Activated CD8-positive, alpha-beta T cell treated with anti-CD3 and anti-CD28 coated beads for 36 hours (primary cell): ENCODE results near the gene FUBP3. TPM values are rescaled to one million over a fixed set of nuclear protein-coding genes. Genes with fewer than 3 reads are reported as not detected.

Source experiments
- ATAC-seq: fragments of 200-7000 bp; cut with Tn5 transposase; one replicate; pipeline ENCODE4 v1.10.0; 2021; ENCODE audit warnings: mild to moderate bottlenecking, moderate library complexity
- CTCF ChIA-PET: fragments of 350-600 bp; sonication (Branson Sonifier 250); formaldehyde crosslinking; loops from one replicate; lab custom pipeline; 2021; ENCODE audit warnings: antibody characterized with exemption; lab: Charles Lee
- POLR2A ChIA-PET: fragments of 350-600 bp; sonication (Branson Sonifier 250); formaldehyde crosslinking; loops from one replicate; lab custom pipeline; 2021; ENCODE audit warnings: antibody characterized with exemption; lab: Charles Lee
- DNase-seq: peaks from one replicate; pipeline ENCODE4 v3.0.0-alpha.2; 2020
- H3K27ac Mint-ChIP-seq: one replicate; pipeline ENCODE4 v1.8.0; 2021; ENCODE audit warnings: mild to moderate bottlenecking, mixed read lengths
- H3K27me3 Mint-ChIP-seq: one replicate; pipeline ENCODE4 v1.8.0; 2021; ENCODE audit warnings: mixed read lengths
- H3K36me3 Mint-ChIP-seq: one replicate; pipeline ENCODE4 v1.8.0; 2021; ENCODE audit warnings: low read depth, mixed read lengths
- H3K4me1 Mint-ChIP-seq: one replicate; pipeline ENCODE4 v1.8.0; 2021; ENCODE audit warnings: low read depth, mixed read lengths
- H3K4me3 Mint-ChIP-seq: one replicate; pipeline ENCODE4 v1.8.0; 2021; ENCODE audit warnings: mild to moderate bottlenecking, moderate library complexity, mixed read lengths
- H3K9me3 Mint-ChIP-seq: one replicate; pipeline ENCODE4 v1.8.0; 2021; ENCODE audit warnings: mixed read lengths
- intact Hi-C: fragments of 100-400 bp; cut with micrococcal nuclease; formaldehyde crosslinking; loops from one replicate; pipeline ENCODE4 v1.10.0; 2022
- total RNA-seq, 2 experiments: library from RNA; stranded (reverse); gene quantifications; one replicate each; pipeline ENCODE4 v1.2.3, GENCODE V29; 2021
- TF ChIP-seq, protein P1 (sequence below): fragments of 200-600 bp; IDR thresholded peaks from one replicate; pipeline ENCODE4 v1.8.0; 2022; ENCODE audit warnings: antibody characterized with exemption, mild to moderate bottlenecking

Gene FUBP3
- total RNA-seq, 2 experiments from 2014 or later = 32.9 to 42.9 TPM

DNA sequence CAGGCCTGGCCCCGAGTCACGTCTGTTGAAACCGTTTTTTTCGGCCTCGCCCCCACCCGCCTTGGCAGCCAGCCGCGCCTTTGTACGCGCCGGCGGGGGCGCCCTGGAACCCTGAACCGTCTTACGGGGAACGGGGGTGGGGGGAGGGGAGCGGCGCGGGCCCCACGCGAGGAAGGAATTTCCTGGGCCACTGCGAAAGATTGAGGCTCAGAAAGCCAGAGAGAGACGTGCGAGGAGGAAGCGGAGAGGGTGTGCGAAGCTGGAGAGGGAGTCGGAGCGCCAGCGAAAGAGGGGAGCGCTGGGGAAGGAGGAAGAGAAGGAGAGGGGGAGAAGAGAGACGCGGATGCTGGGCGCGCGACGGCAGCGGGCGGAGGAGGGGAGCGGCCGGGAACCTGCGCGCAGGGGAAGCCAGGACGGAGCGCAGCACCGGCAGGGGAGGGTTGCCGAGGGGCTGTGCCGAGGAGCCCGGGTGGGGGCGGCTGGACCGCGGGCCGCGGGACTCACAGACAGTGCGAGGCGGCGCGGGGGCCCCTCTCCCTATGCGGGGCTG, 80.4 kb downstream of the FUBP3 start:
- no peak for DNase-seq
- ATAC-seq = no peak
- CTCF ChIA-PET = interaction anchor here (1.0 kb wide), 1 partner anchor 25 kb away, joined by 3 read pairs; no protein-coding TSS in a partner anchor
- no peak overlapping the region for H3K4me3 Mint-ChIP-seq
- H3K27ac Mint-ChIP-seq = no peak overlapping the region
- intact Hi-C loops = no loop called here
- TF ChIP-seq, protein P1, sequence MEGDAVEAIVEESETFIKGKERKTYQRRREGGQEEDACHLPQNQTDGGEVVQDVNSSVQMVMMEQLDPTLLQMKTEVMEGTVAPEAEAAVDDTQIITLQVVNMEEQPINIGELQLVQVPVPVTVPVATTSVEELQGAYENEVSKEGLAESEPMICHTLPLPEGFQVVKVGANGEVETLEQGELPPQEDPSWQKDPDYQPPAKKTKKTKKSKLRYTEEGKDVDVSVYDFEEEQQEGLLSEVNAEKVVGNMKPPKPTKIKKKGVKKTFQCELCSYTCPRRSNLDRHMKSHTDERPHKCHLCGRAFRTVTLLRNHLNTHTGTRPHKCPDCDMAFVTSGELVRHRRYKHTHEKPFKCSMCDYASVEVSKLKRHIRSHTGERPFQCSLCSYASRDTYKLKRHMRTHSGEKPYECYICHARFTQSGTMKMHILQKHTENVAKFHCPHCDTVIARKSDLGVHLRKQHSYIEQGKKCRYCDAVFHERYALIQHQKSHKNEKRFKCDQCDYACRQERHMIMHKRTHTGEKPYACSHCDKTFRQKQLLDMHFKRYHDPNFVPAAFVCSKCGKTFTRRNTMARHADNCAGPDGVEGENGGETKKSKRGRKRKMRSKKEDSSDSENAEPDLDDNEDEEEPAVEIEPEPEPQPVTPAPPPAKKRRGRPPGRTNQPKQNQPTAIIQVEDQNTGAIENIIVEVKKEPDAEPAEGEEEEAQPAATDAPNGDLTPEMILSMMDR = no peak
- POLR2A ChIA-PET = no interaction called here
- no peaks in the 10 kb centered on the region for H3K9me3 Mint-ChIP-seq
- H3K4me1 Mint-ChIP-seq = peaks cover 15% of the 10 kb centered on the region
- H3K36me3 Mint-ChIP-seq = no peaks in the 10 kb centered on the region
- H3K27me3 Mint-ChIP-seq = peaks cover 58% of the 10 kb centered on the region

DNA sequence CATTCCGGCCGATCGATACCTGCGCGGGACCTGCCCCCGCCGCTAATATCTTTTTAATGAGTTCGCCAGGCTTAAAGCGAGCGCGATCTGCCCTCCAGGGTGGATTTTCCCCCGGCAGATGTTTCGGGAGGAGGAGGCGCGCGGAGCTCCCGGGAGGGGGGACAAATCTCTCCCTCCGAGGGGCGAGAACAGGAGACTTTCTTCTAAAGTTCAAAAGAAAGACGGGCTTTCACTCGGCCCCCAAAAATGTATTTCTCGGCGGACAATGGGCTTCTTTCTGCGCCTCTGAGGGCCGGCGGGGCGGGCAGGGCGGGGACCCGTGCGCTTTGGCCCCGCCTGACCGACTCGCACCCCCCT, 80.9 kb downstream of the FUBP3 start:
- ChIA-PET POLR2A (no interaction called here), CTCF (interaction anchor here (1.0 kb wide), 1 partner anchor 24 kb away, joined by 3 read pairs; no protein-coding TSS in a partner anchor)
- no peaks in the 10 kb centered on the region for H3K9me3 Mint-ChIP-seq
- no peaks in the 10 kb centered on the region for H3K36me3 Mint-ChIP-seq
- H3K4me1 Mint-ChIP-seq = peaks cover 16% of the 10 kb centered on the region
- peaks cover 59% of the 10 kb centered on the region for H3K27me3 Mint-ChIP-seq
- ATAC-seq = no peak
- intact Hi-C loops = no loop called here
- no peak overlapping the region for H3K4me3 Mint-ChIP-seq
- no peak overlapping the region for H3K27ac Mint-ChIP-seq
- TF ChIP-seq, protein P1 = no peak
- DNase-seq = no peak

DNA sequence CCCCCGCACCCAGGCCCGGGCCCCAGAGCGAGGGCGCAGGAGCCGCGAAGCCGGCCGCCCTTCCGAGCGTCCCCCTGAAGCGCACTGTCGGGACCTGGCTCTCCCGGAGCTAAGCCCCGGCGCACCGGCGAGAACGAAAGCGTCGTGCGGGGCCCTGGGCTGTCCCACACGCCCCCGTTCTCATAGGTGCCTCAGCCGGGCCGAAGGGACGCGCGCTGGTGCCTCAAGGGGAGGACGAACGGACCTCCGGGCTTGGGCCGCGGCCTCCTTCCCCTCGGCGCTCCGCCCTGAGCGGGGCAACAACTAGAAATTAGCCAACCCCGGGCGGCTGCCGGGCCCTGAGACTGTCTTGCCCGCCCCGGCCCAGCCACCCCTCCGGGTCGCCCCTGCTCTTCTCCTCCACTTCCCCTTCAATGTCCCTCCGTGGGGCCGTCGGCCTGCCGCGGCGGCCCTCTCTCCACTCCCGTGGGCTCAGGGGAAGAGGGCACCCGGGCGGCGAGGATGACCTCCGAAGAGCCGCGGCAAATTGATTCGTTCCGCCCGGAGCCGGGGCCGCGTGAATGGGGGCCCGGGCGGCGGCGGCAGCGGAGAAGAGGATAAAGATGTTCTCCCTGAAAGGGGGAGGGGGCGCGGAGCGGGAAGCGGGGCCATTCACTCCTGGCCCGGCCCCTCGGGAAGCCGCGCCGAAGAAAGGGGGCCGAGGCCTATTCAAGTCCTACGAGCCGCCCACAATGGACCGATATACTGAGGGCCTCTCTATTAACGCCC, 81.5 kb downstream of the FUBP3 start:
- CTCF ChIA-PET = no interaction called here
- no peak overlapping the region for H3K27ac Mint-ChIP-seq

DNA sequence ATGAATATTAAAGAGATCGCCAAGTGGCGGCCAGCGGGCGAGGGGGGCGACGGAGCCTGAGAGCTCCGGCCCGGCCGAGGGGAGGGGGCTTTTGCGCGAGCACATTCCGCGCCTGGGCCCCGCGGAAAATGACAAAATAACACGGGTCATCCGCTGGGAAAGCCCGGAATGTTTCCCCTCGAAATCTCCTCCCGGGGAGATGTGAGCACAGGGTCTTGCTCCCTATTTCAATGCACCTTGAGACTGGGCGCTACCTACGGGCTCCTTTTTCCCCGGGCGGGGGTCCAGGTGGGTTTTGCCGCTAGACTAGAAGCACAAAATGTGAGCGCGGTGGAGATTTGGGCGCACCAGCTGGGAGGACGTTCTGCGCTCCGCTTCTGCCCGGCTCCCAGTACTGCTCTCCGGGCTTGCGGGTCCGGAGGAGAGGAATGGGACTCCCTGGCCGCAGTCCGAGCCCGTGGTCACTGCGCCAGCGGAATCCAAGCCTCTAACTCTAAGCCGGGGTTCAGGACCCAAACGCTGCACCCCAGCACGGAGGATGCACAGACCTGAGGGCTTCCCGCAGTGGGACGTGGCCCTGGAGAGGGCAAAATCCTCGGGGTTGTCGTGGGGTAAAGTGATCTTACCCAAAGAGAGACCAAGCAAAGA, 82.2 kb downstream of the FUBP3 start:
- ATAC-seq (no peak), DNase-seq (no peak)
- Mint-ChIP-seq H3K36me3 (no peaks in the 10 kb centered on the region), H3K4me1 (peaks cover 20% of the 10 kb centered on the region), H3K4me3 (no peak overlapping the region), H3K27ac (no peak overlapping the region), H3K9me3 (no peaks in the 10 kb centered on the region), H3K27me3 (peaks cover 69% of the 10 kb centered on the region)
- ChIA-PET POLR2A (no interaction called here), CTCF (interaction anchor here (1.6 kb wide), 1 partner anchor 21 kb away, joined by 10 read pairs; no protein-coding TSS in a partner anchor)
- intact Hi-C loops = no loop called here
- TF ChIP-seq, protein P1 = no peak

More for the DNA sequence above, 81.5 kb downstream of the FUBP3 start:
- Mint-ChIP-seq H3K36me3 (no peaks in the 10 kb centered on the region), H3K4me3 (no peak overlapping the region), H3K27me3 (peaks cover 63% of the 10 kb centered on the region), H3K9me3 (no peaks in the 10 kb centered on the region), H3K4me1 (peaks cover 20% of the 10 kb centered on the region)
- DNase-seq = no peak
- POLR2A ChIA-PET = no interaction called here
- intact Hi-C loops = no loop called here
- TF ChIP-seq, protein P1 = no peak
- ATAC-seq = no peak
